Motor neuron (in vitro differentiated cells): ENCODE results near the gene IFI27. TPM values are rescaled to one million over a fixed set of nuclear protein-coding genes. Genes with fewer than 3 reads are reported as not detected.
"Not testable (repeated sequence)": the region's sequence is repeated elsewhere in the genome, so short reads cannot be mapped to it uniquely, and the experiment has no call there.

Experiments used
- ATAC-seq, 8 experiments: fragments of 200-7000 bp; cut with Tn5 transposase; replicated peaks in 6 of 8; 2 replicates each; pipeline ENCODE4 v1.8.0; 2021; ENCODE audit warnings: mild to moderate bottlenecking in 8 of 8, moderate library complexity in 8 of 8
- H3K27ac ChIP-seq, 2 donors: fragments of 250-450 bp; sonication (Bioruptor Pico); 2 replicates each; pipeline ENCODE4 v1.9.0; 2021; ENCODE audit warnings: antibody characterized with exemption in 2 of 2, mild to moderate bottlenecking in 2 of 2, moderate library complexity in 1 of 2
- H3K4me1 ChIP-seq, 2 donors: fragments of 250-450 bp; sonication (Bioruptor Pico); replicated peaks in 1 of 2; 2 replicates each; pipeline ENCODE4 v1.6.1; 2021; ENCODE audit warnings: antibody characterized with exemption in 2 of 2, mild to moderate bottlenecking in 2 of 2, moderate library complexity in 1 of 2
- H3K4me3 ChIP-seq, 5 donors: fragments of 250-450 bp; sonication (Bioruptor Pico); 2 replicates each; pipeline ENCODE4 v1.9.0; 2021; ENCODE audit warnings: antibody characterized with exemption in 5 of 5, mild to moderate bottlenecking in 5 of 5, moderate library complexity in 4 of 5
- WGBS, 10 experiments: fragments of 450-650 bp; shearing (Covaris generic); methylation state at CpG; one replicate each; pipeline ENCODE4 v1.0.0; 2022; 5-methylcytosine and 5-hydroxymethylcytosine counted together
- in situ Hi-C, 9 experiments: fragments of 400-800 bp; cut with MboI; loops; one replicate each; pipeline ENCODE4 v1.15.0; 2021; ENCODE audit warnings: low sequenced_read_pairs in 9 of 9, low pct_unique_long_range_greater_than_20kb in 2 of 9; ENCODE audit not compliant: unreplicated experiment in 9 of 9
- total RNA-seq, 8 experiments: library from RNA; unstranded; fragments of 300-600 nt; gene quantifications; 2 replicates each; pipeline versions ENCODE4 v1.2.3 to v1.2.4, GENCODE V29; 2022

The IFI27 gene
- total RNA-seq, 8 experiments from 2014 or later = 3.3 to 795 (median 8.7) TPM

GRCh38 chr14:94145902-94146527 lies 35.5 kb downstream of the IFI27 start:
- in situ Hi-C loops = loop anchor here in 1 of 9 experiments (25.0 kb wide), 1 partner anchor 209 kb away; the partner anchor contains the start of gene FAM181A

GRCh38 chr14:94152676-94153075 lies 42.1 kb downstream of the IFI27 start:
- in situ Hi-C loops = no loop called here
- WGBS, 10 experiments = 0 to 86% (median 38%) methylated on average over 1 of the region's 1 CpG; no CpG with 5 or more reads in 3 of the 10 experiments

More at GRCh38 chr14:94145902-94146527, 35.5 kb downstream of the IFI27 start:
- H3K4me1 ChIP-seq = peaks cover 0 to 7% of the 10 kb centered on the region in 2 donors
- ATAC-seq = no peak
- 40 to 100% (median 64%) methylated on average over 1 to 6 of the region's 6 CpGs for WGBS, 10 experiments
- no peak overlapping the region for H3K27ac ChIP-seq
- H3K4me3 ChIP-seq = no peak overlapping the region

GRCh38 chr14:94153750-94154342 lies 43.3 kb downstream of the IFI27 start:
- no peak overlapping the region for H3K4me3 ChIP-seq
- H3K27ac ChIP-seq = no peak overlapping the region
- peaks cover 0 to 5% of the 10 kb centered on the region in 2 donors for H3K4me1 ChIP-seq
- in situ Hi-C loops = no loop called here
- WGBS, 10 experiments = 42 to 100% (median 79%) methylated on average over 3 to 6 of the region's 6 CpGs; no CpG with 5 or more reads in 1 of the 10 experiments
- ATAC-seq = no peak

More at GRCh38 chr14:94152676-94153075, 42.1 kb downstream of the IFI27 start:
- no peak for ATAC-seq
- Histone ChIP-seq H3K4me3 (no peak overlapping the region), H3K27ac (no peak overlapping the region), H3K4me1 (peaks cover 0 to 5% of the 10 kb centered on the region in 2 donors)

GRCh38 chr14:94156143-94156542 lies 45.6 kb downstream of the IFI27 start:
- H3K27ac ChIP-seq, H3K4me1 ChIP-seq, H3K4me3 ChIP-seq, in situ Hi-C loops, ATAC-seq: not testable (repeated sequence)
- 29 to 100% (median 100%) methylated on average over 1 of the region's 1 CpG; no CpG with 5 or more reads in 4 of the 10 experiments for WGBS, 10 experiments

- in situ Hi-C loops = no loop called here
- Histone ChIP-seq H3K27ac (no peak overlapping the region), H3K4me3 (no peak overlapping the region), H3K4me1 (peaks cover 0 to 7% of the 10 kb centered on the region in 2 donors)
- ATAC-seq = peak in 4 of 8 experiments; percentile 36 to 97 (median 67)
These were observed 46.7 kb downstream of the IFI27 start for GRCh38 chr14:94157197-94157596.

GRCh38 chr14:94158239-94158883 lies 47.8 kb downstream of the IFI27 start:
- in situ Hi-C loops = no loop called here

GRCh38 chr14:94161058-94161457 lies 50.5 kb downstream of the IFI27 start:
- in situ Hi-C loops = no loop called here
- Histone ChIP-seq H3K27ac (no peak overlapping the region), H3K4me1 (peaks cover 21 to 33% of the 10 kb centered on the region in 2 donors), H3K4me3 (no peak overlapping the region)
- ATAC-seq = peak in 2 of 8 experiments; percentile 31 to 69
- 0 to 100% (median 43%) methylated on average over 1 to 2 of the region's 2 CpGs; no CpG with 5 or more reads in 4 of the 10 experiments for WGBS, 10 experiments

More at GRCh38 chr14:94158239-94158883, 47.8 kb downstream of the IFI27 start:
- Histone ChIP-seq H3K4me1 (peaks cover 0 to 9% of the 10 kb centered on the region in 2 donors), H3K27ac (no peak overlapping the region), H3K4me3 (no peak overlapping the region)
- no peak for ATAC-seq
- 0 to 84% (median 70%) methylated on average over 1 to 10 of the region's 10 CpGs; no CpG with 5 or more reads in 1 of the 10 experiments for WGBS, 10 experiments

GRCh38 chr14:94161981-94162380 lies 51.4 kb downstream of the IFI27 start:
- in situ Hi-C loops = no loop called here
- 0 to 86% (median 42%) methylated on average over 1 to 2 of the region's 2 CpGs for WGBS, 10 experiments
- no peak overlapping the region for H3K27ac ChIP-seq

GRCh38 chr14:94162466-94162865 lies 51.9 kb downstream of the IFI27 start:
- WGBS, 10 experiments = 80 to 100% (median 88%) methylated on average over 1 to 5 of the region's 5 CpGs; no CpG with 5 or more reads in 1 of the 10 experiments
- in situ Hi-C loops = no loop called here
- no peak overlapping the region for H3K27ac ChIP-seq
- H3K4me1 ChIP-seq = peaks cover 21 to 28% of the 10 kb centered on the region in 2 donors
- ATAC-seq = no peak
- H3K4me3 ChIP-seq = no peak overlapping the region

More at GRCh38 chr14:94161981-94162380, 51.4 kb downstream of the IFI27 start:
- ATAC-seq = peak in 3 of 8 experiments; percentile 36 to 76 (median 51)
- Histone ChIP-seq H3K4me1 (peaks cover 21 to 29% of the 10 kb centered on the region in 2 donors), H3K4me3 (no peak overlapping the region)

GRCh38 chr14:94163796-94164195 lies 53.3 kb downstream of the IFI27 start:
- no peak for ATAC-seq
- peaks cover 21 to 28% of the 10 kb centered on the region in 2 donors for H3K4me1 ChIP-seq
- H3K27ac ChIP-seq = no peak overlapping the region
- 61 to 100% (median 100%) methylated on average over 1 to 3 of the region's 5 CpGs; no CpG with 5 or more reads in 5 of the 10 experiments for WGBS, 10 experiments
- in situ Hi-C loops = no loop called here
- no peak overlapping the region for H3K4me3 ChIP-seq

- peak in 6 of 8 experiments; percentile 36 to 97 (median 96) for ATAC-seq
- 0 to 80% (median 13%) methylated on average over 1 to 9 of the region's 26 CpGs; no CpG with 5 or more reads in 4 of the 10 experiments for WGBS, 10 experiments
- Histone ChIP-seq H3K4me3 (peak overlapping the region in 1 of 5 donors; percentile 7), H3K27ac (peak overlapping the region in 1 of 2 donors; percentile 3), H3K4me1 (peaks cover 21 to 28% of the 10 kb centered on the region in 2 donors)
- in situ Hi-C loops = no loop called here
These were observed 54.3 kb downstream of the IFI27 start for GRCh38 chr14:94164685-94165431.

- peaks cover 21 to 28% of the 10 kb centered on the region in 2 donors for H3K4me1 ChIP-seq
- no peak overlapping the region for H3K4me3 ChIP-seq
- in situ Hi-C loops = no loop called here
- ATAC-seq = no peak
- H3K27ac ChIP-seq = no peak overlapping the region
- WGBS, 10 experiments = 43 to 100% (median 80%) methylated on average over 1 to 2 of the region's 3 CpGs; no CpG with 5 or more reads in 6 of the 10 experiments
These were observed 55.2 kb downstream of the IFI27 start for GRCh38 chr14:94165744-94166143.
